Lower leg skin (tissue), 4 donors: ENCODE data around the gene SP1. TPM values are rescaled to one million over a fixed set of nuclear protein-coding genes. Genes with fewer than 3 reads are reported as not detected.
"Not testable (repeated sequence)": the region's sequence is repeated elsewhere in the genome, so short reads cannot be mapped to it uniquely, and the experiment has no call there.

Experiments
- DNase-seq, 2 donors: peaks; one replicate each; pipeline ENCODE4 v3.0.0-alpha.2; 2019; ENCODE audit warnings: low spot score in 2 of 2
- H3K4me3 ChIP-seq: fragments of 200-600 bp; sonication (generic); 2 replicates; pipeline ENCODE4 v1.5.1; 2017; ENCODE audit warnings: mild to moderate bottlenecking, low read depth; ENCODE audit not compliant: poor library complexity, severe bottlenecking
- POLR2A ChIP-seq, 2 donors: fragments of 450-650 bp; IDR thresholded peaks; one replicate each; pipeline ENCODE4 v1.6.1; 2016 to 2017; ENCODE audit warnings: antibody characterized with exemption in 2 of 2, mild to moderate bottlenecking in 1 of 2, moderate library complexity in 1 of 2
- WGBS, 2 donors: methylation state at CpG; one replicate each; pipeline ENCODE4 v1.1.5; 2018; 5-methylcytosine and 5-hydroxymethylcytosine counted together
- intact Hi-C: fragments of 100-400 bp; cut with DNase I; formaldehyde crosslinking; loops from one replicate; pipeline ENCODE4 v1.15.0; 2023; ENCODE audit warnings: low total_unique reads
- total RNA-seq, 4 donors: library from RNA; depleted of rRNA; stranded (reverse); fragments of >200 nt; gene quantifications; one replicate each; pipeline ENCODE4 v1.1.0, GENCODE V29; 2016
- TF ChIP-seq, protein P1 (sequence below), 3 donors: fragments of 450-650 bp; IDR thresholded peaks; one replicate each; pipeline ENCODE4 v1.5.1; 2016; ENCODE audit warnings: antibody characterized with exemption in 3 of 3, mild to moderate bottlenecking in 3 of 3, moderate library complexity in 2 of 3

Gene SP1
- total RNA-seq, 4 donors from 2014 or later = 89.6 to 111 (median 100) TPM

- intact Hi-C loops = loop anchor here (5.0 kb wide), 1 partner anchor 67 kb away; no protein-coding TSS in a partner anchor
- TF ChIP-seq POLR2A (IDR thresholded peaks at IDR 0.05) = no peak
- TF ChIP-seq, protein P1, sequence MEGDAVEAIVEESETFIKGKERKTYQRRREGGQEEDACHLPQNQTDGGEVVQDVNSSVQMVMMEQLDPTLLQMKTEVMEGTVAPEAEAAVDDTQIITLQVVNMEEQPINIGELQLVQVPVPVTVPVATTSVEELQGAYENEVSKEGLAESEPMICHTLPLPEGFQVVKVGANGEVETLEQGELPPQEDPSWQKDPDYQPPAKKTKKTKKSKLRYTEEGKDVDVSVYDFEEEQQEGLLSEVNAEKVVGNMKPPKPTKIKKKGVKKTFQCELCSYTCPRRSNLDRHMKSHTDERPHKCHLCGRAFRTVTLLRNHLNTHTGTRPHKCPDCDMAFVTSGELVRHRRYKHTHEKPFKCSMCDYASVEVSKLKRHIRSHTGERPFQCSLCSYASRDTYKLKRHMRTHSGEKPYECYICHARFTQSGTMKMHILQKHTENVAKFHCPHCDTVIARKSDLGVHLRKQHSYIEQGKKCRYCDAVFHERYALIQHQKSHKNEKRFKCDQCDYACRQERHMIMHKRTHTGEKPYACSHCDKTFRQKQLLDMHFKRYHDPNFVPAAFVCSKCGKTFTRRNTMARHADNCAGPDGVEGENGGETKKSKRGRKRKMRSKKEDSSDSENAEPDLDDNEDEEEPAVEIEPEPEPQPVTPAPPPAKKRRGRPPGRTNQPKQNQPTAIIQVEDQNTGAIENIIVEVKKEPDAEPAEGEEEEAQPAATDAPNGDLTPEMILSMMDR (IDR thresholded peaks at IDR 0.05) = no peak
- H3K4me3 ChIP-seq = no peak overlapping the region
- no peak for DNase-seq
- 90 to 94% methylated on average over 2 of the region's 2 CpGs for WGBS, 2 donors
Observed at GRCh38 chr12:53419756-53420155, 39.8 kb downstream of the SP1 start.

GRCh38 chr12:53422247-53422646, 42.3 kb downstream of the SP1 start:
- intact Hi-C loops = loop anchor here (5.0 kb wide), 1 partner anchor 70 kb away; no protein-coding TSS in a partner anchor
- WGBS, 2 donors = 90 to 92% methylated on average over 12 of the region's 12 CpGs
- not testable (repeated sequence) for H3K4me3 ChIP-seq, DNase-seq

GRCh38 chr12:53423597-53423996, 43.6 kb downstream of the SP1 start, which contains the start of gene AMHR2:
AMHR2 (plus strand) TSS chr12:53423855; CDS start chr12:53423935, 80 bp downstream.
- H3K4me3 ChIP-seq = no peak within 1 kb of the TSS
- WGBS, 2 donors = 94 to 95% methylated on average over 1 of the region's 1 CpG
- intact Hi-C loops = loop anchor here (5.0 kb wide), 1 partner anchor 71 kb away; no protein-coding TSS in a partner anchor

GRCh38 chr12:53424626-53425514, 44.9 kb downstream of the SP1 start:
- DNase-seq = no peak
- H3K4me3 ChIP-seq = no peak overlapping the region
- WGBS, 2 donors = 87 to 90% methylated on average over 9 of the region's 9 CpGs
- TF ChIP-seq, protein P1 (IDR thresholded peaks at IDR 0.05) = no peak
- no peak for TF ChIP-seq POLR2A (IDR thresholded peaks at IDR 0.05)
- intact Hi-C loops = loop anchor here (5.0 kb wide), 1 partner anchor 73 kb away; no protein-coding TSS in a partner anchor

More at GRCh38 chr12:53423597-53423996, 43.6 kb downstream of the SP1 start, which contains the start of gene AMHR2:
- no peak for DNase-seq
- TF ChIP-seq POLR2A (IDR thresholded peaks at IDR 0.05) = no peak
- TF ChIP-seq, protein P1 (IDR thresholded peaks at IDR 0.05) = no peak

DNA sequence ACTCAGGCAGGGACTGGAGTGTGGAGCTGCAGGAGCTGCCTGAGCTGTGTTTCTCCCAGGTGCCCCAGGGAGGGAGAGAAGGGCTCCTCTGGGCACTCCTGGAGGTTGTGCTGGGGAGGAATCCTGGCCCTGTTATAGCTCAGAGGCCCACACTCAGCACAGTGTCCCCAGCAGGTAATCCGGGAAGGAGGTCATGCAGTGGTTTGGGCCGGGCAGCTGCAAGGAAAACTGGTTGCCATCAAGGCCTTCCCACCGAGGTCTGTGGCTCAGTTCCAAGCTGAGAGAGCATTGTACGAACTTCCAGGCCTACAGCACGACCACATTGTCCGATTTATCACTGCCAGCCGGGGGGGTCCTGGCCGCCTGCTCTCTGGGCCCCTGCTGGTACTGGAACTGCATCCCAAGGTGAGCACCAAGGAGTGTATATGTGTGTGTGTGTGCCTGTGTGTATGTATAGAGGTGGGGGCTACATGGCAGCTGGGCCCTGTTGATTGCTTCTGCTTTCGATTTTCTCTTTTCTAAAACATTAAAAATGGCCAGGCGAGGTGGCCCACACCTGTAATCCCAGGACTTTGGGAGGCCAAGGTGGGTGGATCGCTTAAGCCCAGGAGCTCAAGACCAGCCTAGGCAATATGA, 45.7 kb downstream of the SP1 start:
- no peak overlapping the region for H3K4me3 ChIP-seq
- intact Hi-C loops = no loop called here
- DNase-seq = no peak
- 79 to 82% methylated on average over 11 of the region's 11 CpGs for WGBS, 2 donors
- TF ChIP-seq, protein P1 (IDR thresholded peaks at IDR 0.05) = no peak
- no peak for TF ChIP-seq POLR2A (IDR thresholded peaks at IDR 0.05)
